ENCODE measurements around the gene NME4. TPM values are rescaled to one million over a fixed set of nuclear protein-coding genes. Genes with fewer than 3 reads are reported as not detected.

Gene NME4
- total and polyA plus RNA-seq, 10 of the 15 experiments (the other 5 are each of a cell fraction or from before 2014, with no cell fraction given) = 11.0 to 235 (median 97.7) TPM

GRCh38 chr16:373020-373598 lies 23.9 kb upstream of the NME4 start:
- no TSS peak for BruUV-seq (replicated peaks)
- ChIA-PET CTCF (no interaction called here), RAD21 (ENCODE audit: unreplicated experiment) (no interaction called here), SMC1A (ENCODE audit: uncharacterized antibody, unreplicated experiment) (no interaction called here), POLR2A (interaction anchor here (3.0 kb wide), 1 partner anchor 8 kb away, joined by 22 read pairs; the partner anchor contains the start of gene PGAP6)
- H3K4me1 ChIP-seq (ENCODE audit: control insufficient read depth, insufficient read depth, low read length) = peaks cover 4% of the 10 kb centered on the region; the same call in 1 of the 2 replicates
- peaks cover 3 to 14% of the 10 kb centered on the region in 2 experiments; a peak in 3 of 4 replicates for H3K36me3 ChIP-seq (ENCODE audit: control insufficient read depth in 2 of 2, insufficient read depth in 2 of 2, low read length in 1 of 2)
- no peak overlapping the region for H3K4me2 ChIP-seq (ENCODE audit: control insufficient read depth, insufficient read depth)
- H3K79me2 ChIP-seq (ENCODE audit: control insufficient read depth, insufficient read depth, low read length) = peaks cover 4% of the 10 kb centered on the region
- no peak overlapping the region for H3K4me3 ChIP-seq
- WGBS (ENCODE audit: insufficient coverage, insufficient replicate concordance, low lambda C conversion rate, missing lambda C conversion rate) = 77% methylated on average over 5 of the region's 5 CpGs
- no peaks in the 10 kb centered on the region for H3K27me3 ChIP-seq (replicated peaks in 1 of 2; ENCODE audit: control insufficient read depth in 2 of 2, insufficient read depth in 2 of 2, low read length in 1 of 2)
- no peak for TF ChIP-seq RELB (IDR thresholded peaks at IDR 0.05; ENCODE audit: low read depth)
- no peak for TF ChIP-seq KAT2A (conservative IDR thresholded peaks at IDR 0.05; ENCODE audit: control insufficient read depth, low read depth, low read length)
- TF ChIP-seq HCFC1 (IDR thresholded peaks at IDR 0.05; ENCODE audit: low read length) = no peak
- TF ChIP-seq IRF4 (IDR thresholded peaks at IDR 0.05; ENCODE audit: low read depth, low read length) = no peak
- no peak for TF ChIP-seq WRNIP1 (IDR thresholded peaks at IDR 0.05; ENCODE audit: borderline replicate concordance, low read depth, low read length)
- TF ChIP-seq CUX1 (IDR thresholded peaks at IDR 0.05; ENCODE audit: insufficient replicate concordance, low read depth, low read length) = no peak
- no peak for TF ChIP-seq PBX3 (IDR thresholded peaks at IDR 0.05; ENCODE audit: insufficient replicate concordance, low read depth, low read length)
- no peak for TF ChIP-seq RBBP5 (conservative IDR thresholded peaks at IDR 0.05)
- no peak for TF ChIP-seq JUNB (IDR thresholded peaks at IDR 0.05)
- no peaks in the 10 kb centered on the region for H4K20me1 ChIP-seq (ENCODE audit: control insufficient read depth, insufficient read depth)
- no peak for FAIRE-seq
- no peak for DNase-seq (ENCODE audit: low read depth, low spot score)
- in situ Hi-C loops (cut with MboI) (no loop called here), intact Hi-C loops (cut with micrococcal nuclease; ENCODE audit: unreplicated experiment) (no loop called here)
- no peak overlapping the region for H3K9ac ChIP-seq (ENCODE audit: control insufficient read depth, insufficient read depth, low read length)
- no peaks in the 10 kb centered on the region for H3K9me3 ChIP-seq (replicated peaks; ENCODE audit: control insufficient read depth, insufficient read depth, low read length)
- no peak overlapping the region for H2AFZ ChIP-seq (ENCODE audit: control insufficient read depth, low read depth, low read length)
- H3K27ac ChIP-seq (ENCODE audit: control insufficient read depth, insufficient read depth) = no peak overlapping the region
- no peak for ATAC-seq
